ENCODE results near the gene GRIK3. TPM values are rescaled to one million over a fixed set of nuclear protein-coding genes. Genes with fewer than 3 reads are reported as not detected.

GRIK3 gene
- total and polyA plus RNA-seq, 2 experiments from 2014 or later = 0.31 to 2.9 TPM

DNA sequence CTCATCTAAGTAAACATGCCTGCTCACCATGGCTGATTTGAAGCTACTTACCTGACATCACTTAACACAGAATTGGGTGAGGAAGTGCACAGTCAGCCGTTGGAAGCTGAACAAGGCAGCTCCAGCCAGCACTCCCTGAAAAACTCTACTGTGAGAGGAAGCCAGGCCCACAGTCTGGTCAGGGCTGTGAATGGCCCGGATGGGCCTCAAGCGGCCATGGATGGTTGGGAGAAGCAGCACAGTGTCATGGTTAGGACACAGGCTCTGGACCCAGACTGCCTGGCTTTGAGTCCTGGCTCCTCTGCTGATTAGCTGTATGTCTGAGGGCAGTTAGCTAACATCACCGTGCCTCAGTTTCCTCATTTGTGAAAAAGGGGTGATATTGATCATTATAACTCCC, 267.8 kb downstream of the GRIK3 start (continued):
- TF ChIP-seq ZNF462 (CRISPR knock-in tag; IDR thresholded peaks at IDR 0.05) = no peak

DNA sequence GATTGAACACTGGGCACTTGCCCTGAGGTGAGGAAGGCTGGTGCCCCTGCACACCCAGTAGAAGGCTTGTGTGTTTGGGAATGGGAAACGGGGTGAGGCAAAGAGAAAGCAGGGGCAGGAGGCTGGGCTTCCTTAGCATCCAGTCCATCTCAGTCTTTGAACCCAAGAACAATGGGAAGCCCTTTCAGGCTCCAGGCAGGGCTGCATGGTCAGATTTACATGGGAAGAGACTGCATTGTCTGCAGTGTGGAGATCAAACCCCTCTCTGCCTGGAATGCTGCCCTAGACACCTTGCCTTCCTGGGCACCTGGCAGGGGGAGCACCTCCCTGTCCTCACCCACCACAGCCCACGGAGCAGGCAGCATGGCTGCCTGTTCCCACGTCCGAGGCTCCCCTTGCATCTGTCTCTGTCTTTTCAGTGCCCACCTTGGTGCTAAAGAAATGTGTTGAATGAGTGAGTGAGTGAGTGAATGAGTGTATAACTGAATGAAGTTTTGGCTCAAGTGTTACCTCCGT, 268.5 kb downstream of the GRIK3 start:
- H3K4me1 Mint-ChIP-seq = peaks cover 28% of the 10 kb centered on the region
- peaks cover 14% of the 10 kb centered on the region for H3K4me1 ChIP-seq (ENCODE audit: insufficient read depth)
- H3F3A ChIP-seq (replicated peaks; ENCODE audit: low read depth) = no peaks in the 10 kb centered on the region
- no peaks in the 10 kb centered on the region for H3K79me2 ChIP-seq (replicated peaks; ENCODE audit: insufficient read depth)
- 0 out of 2 replicates have a peak, but pooled peaks cover 3% of the 10 kb centered on the region for H3K9me2 ChIP-seq (ENCODE audit: insufficient read depth)
- H3K36me3 Mint-ChIP-seq (ENCODE audit: low read depth) = no peaks in the 10 kb centered on the region
- no peaks in the 10 kb centered on the region for H3K36me3 ChIP-seq (ENCODE audit: insufficient read depth)
- no peak overlapping the region for H3K4me3 ChIP-seq
- H3K27ac Mint-ChIP-seq = no peak overlapping the region
- H2AFZ ChIP-seq = peak overlapping the region; percentile 86; the same call in 1 of the 2 replicates
- no peak overlapping the region for H3K4me2 ChIP-seq
- DNase-seq (ENCODE audit: low spot score) (no peak), ATAC-seq (peak; percentile 41)
- no peaks in the 10 kb centered on the region for H3K27me3 ChIP-seq (ENCODE audit: insufficient read depth)
- no peak overlapping the region for H3K27ac ChIP-seq (ENCODE audit: low read depth)
- H4K20me1 ChIP-seq (replicated peaks; ENCODE audit: insufficient read depth) = no peaks in the 10 kb centered on the region
- H3K27me3 Mint-ChIP-seq (ENCODE audit: insufficient read depth, low read depth, poor library complexity) = peaks cover 11% of the 10 kb centered on the region
- H3K4me3 Mint-ChIP-seq = no peak overlapping the region
- no peaks in the 10 kb centered on the region for H3K9me3 Mint-ChIP-seq
- TF ChIP-seq, protein P1, sequence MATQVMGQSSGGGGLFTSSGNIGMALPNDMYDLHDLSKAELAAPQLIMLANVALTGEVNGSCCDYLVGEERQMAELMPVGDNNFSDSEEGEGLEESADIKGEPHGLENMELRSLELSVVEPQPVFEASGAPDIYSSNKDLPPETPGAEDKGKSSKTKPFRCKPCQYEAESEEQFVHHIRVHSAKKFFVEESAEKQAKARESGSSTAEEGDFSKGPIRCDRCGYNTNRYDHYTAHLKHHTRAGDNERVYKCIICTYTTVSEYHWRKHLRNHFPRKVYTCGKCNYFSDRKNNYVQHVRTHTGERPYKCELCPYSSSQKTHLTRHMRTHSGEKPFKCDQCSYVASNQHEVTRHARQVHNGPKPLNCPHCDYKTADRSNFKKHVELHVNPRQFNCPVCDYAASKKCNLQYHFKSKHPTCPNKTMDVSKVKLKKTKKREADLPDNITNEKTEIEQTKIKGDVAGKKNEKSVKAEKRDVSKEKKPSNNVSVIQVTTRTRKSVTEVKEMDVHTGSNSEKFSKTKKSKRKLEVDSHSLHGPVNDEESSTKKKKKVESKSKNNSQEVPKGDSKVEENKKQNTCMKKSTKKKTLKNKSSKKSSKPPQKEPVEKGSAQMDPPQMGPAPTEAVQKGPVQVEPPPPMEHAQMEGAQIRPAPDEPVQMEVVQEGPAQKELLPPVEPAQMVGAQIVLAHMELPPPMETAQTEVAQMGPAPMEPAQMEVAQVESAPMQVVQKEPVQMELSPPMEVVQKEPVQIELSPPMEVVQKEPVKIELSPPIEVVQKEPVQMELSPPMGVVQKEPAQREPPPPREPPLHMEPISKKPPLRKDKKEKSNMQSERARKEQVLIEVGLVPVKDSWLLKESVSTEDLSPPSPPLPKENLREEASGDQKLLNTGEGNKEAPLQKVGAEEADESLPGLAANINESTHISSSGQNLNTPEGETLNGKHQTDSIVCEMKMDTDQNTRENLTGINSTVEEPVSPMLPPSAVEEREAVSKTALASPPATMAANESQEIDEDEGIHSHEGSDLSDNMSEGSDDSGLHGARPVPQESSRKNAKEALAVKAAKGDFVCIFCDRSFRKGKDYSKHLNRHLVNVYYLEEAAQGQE (IDR thresholded peaks at IDR 0.05; ENCODE audit: unreplicated experiment) = no peak
- TF ChIP-seq ZNF331 (CRISPR knock-in tag; IDR thresholded peaks at IDR 0.05; ENCODE audit: low read depth) (no peak), ZNF114 (CRISPR knock-in tag; IDR thresholded peaks at IDR 0.05) (no peak), JUNB (IDR thresholded peaks at IDR 0.05; ENCODE audit: unreplicated experiment) (no peak), STAT1 (IDR thresholded peaks at IDR 0.05; ENCODE audit: unreplicated experiment) (no peak), ETS1 (IDR thresholded peaks at IDR 0.05) (no peak), CREB1 (CRISPR knock-in tag; IDR thresholded peaks at IDR 0.05; ENCODE audit: low read depth) (no peak), POLR2AphosphoS5 (IDR thresholded peaks at IDR 0.05; ENCODE audit: low read depth) (no peak)
- TF ChIP-seq, protein P2, sequence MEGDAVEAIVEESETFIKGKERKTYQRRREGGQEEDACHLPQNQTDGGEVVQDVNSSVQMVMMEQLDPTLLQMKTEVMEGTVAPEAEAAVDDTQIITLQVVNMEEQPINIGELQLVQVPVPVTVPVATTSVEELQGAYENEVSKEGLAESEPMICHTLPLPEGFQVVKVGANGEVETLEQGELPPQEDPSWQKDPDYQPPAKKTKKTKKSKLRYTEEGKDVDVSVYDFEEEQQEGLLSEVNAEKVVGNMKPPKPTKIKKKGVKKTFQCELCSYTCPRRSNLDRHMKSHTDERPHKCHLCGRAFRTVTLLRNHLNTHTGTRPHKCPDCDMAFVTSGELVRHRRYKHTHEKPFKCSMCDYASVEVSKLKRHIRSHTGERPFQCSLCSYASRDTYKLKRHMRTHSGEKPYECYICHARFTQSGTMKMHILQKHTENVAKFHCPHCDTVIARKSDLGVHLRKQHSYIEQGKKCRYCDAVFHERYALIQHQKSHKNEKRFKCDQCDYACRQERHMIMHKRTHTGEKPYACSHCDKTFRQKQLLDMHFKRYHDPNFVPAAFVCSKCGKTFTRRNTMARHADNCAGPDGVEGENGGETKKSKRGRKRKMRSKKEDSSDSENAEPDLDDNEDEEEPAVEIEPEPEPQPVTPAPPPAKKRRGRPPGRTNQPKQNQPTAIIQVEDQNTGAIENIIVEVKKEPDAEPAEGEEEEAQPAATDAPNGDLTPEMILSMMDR (conservative IDR thresholded peaks at IDR 0.05; ENCODE audit: low read depth in 2 of 2) = no peak
